ENCODE results near the gene BACH2. TPM values are rescaled to one million over a fixed set of nuclear protein-coding genes. Genes with fewer than 3 reads are reported as not detected.
A peak's percentile ranks its signal among the peaks of the same experiment; 100 is the strongest.
"Not testable (repeated sequence)": the region's sequence is repeated elsewhere in the genome, so short reads cannot be mapped to it uniquely, and the experiment has no call there.

Gene BACH2
- total RNA-seq, 4 donors from 2014 or later = 4.2 to 9.8 (median 5.8) TPM

DNA sequence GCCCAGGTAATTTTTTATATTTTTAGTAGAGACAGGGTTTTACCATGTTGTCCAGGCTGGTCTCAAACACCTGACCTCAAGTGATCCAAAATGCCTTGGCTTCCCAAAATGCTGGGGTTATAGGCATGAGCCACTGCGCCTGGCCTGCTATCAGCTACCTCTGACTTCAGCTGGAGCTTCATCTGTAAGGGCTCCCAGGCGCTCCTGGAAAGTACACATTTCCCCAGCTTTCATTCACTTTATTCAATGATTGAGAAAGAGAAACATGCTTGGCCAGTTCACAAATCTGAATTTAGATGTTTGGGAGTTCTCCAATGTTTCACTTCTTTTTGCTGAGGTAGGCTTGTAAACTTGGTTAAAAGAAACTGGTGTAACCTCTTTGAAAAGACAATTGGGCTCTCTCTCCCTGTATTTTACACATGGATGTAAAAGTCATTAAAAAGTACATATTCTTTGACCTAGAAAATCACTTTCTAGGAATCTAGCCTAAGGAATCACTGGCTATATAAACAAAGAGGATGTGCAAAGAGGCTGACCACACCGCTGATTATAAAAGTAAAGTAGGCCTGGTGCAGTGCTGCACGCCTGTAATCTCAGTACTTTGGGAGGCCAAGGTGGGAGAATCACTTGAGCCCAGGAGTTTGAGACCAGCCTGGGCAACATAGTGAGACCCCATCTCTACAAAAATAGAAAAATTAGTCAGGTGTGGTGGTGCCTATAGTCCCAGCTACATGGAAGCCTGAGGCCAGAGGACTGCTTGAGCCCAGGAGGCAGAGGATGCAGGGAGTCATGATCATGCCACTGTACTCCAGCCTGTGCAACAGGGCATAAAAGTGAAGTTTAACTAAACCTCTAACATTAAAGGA lies 128.9 kb downstream of the BACH2 start:
- no peak for TF ChIP-seq CTCF (IDR thresholded peaks at IDR 0.05)
- no peak for TF ChIP-seq EP300 (IDR thresholded peaks at IDR 0.05)
- TF ChIP-seq POLR2A (IDR thresholded peaks at IDR 0.05; ENCODE audit: low read depth) = no peak
- TF ChIP-seq POLR2AphosphoS5 (IDR thresholded peaks at IDR 0.05) = no peak
- intact Hi-C loops (cut with DNase I) = no loop called here
- H3K4me3 ChIP-seq = no peak overlapping the region
- no peaks in the 10 kb centered on the region for H3K36me3 ChIP-seq
- H3K27ac ChIP-seq (replicated peaks in 1 of 4) = peak overlapping the region in 2 of 4 donors; percentile 1 to 38
- no peak for DNase-seq (ENCODE audit: extremely low spot score)
- H3K4me1 ChIP-seq = peaks cover 12 to 29% (median 25%) of the 10 kb centered on the region in 4 donors
- 68% methylated on average over 4 of the region's 4 CpGs for WGBS
- H3K9me3 ChIP-seq = no peaks in the 10 kb centered on the region
- no peaks in the 10 kb centered on the region for H3K27me3 ChIP-seq

DNA sequence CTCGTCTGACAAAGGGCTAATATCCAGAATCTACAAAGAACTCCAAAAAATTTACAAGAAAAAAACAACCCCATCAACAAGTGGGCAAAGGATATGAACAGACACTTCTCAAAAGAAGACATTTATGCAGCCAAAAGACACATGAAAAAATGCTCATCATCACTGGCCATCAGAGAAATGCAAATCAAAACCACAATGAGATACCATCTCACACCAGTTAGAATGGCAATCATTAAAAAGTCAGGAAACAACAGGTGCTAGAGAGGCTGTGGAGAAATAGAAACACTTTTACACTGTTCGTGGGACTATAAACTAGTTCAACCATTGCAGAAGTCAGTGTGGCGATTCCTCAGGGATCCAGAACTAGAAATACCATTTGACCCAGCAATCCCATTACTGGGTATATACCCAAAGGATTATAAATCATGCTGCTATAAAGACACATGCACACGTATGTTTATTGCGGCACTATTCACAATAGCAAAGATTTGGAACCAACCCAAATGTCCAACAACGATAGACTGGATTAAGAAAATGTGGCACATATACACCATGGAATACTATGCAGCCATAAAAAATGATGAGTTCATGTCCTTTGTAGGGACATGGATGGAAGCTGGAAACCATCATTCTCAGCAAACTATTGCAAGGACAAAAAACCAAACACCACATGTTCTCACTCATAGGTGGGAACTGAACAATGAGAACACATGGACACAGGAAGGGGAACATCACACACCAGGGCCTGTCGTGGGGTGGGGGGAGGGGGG lies 130.3 kb downstream of the BACH2 start:
- not testable (repeated sequence) for H3K9me3 ChIP-seq; H3K27ac ChIP-seq (replicated peaks in 1 of 4)
- 87% methylated on average over 5 of the region's 7 CpGs for WGBS

GRCh38 chr6:90162648-90163387 lies 133.8 kb downstream of the BACH2 start:
- intact Hi-C loops (cut with DNase I) = no loop called here
- Histone ChIP-seq H3K27ac (replicated peaks in 1 of 4) (no peak overlapping the region), H3K4me1 (peaks cover 5 to 43% (median 27%) of the 10 kb centered on the region in 4 donors), H3K36me3 (no peaks in the 10 kb centered on the region), H3K9me3 (no peaks in the 10 kb centered on the region), H3K27me3 (no peaks in the 10 kb centered on the region), H3K4me3 (no peak overlapping the region)
- TF ChIP-seq POLR2A (IDR thresholded peaks at IDR 0.05; ENCODE audit: low read depth) (no peak), POLR2AphosphoS5 (IDR thresholded peaks at IDR 0.05) (no peak), EP300 (IDR thresholded peaks at IDR 0.05) (no peak), CTCF (IDR thresholded peaks at IDR 0.05) (no peak)
- DNase-seq (ENCODE audit: extremely low spot score) = no peak
- 70% methylated on average over 8 of the region's 8 CpGs for WGBS

More for the DNA sequence above, 130.3 kb downstream of the BACH2 start:
- intact Hi-C loops (cut with DNase I); H3K27me3 ChIP-seq; DNase-seq (ENCODE audit: extremely low spot score); H3K36me3 ChIP-seq; H3K4me3 ChIP-seq: not testable (repeated sequence)
- H3K4me1 ChIP-seq = peaks cover 12 to 33% (median 28%) of the 10 kb centered on the region in 4 donors

DNA sequence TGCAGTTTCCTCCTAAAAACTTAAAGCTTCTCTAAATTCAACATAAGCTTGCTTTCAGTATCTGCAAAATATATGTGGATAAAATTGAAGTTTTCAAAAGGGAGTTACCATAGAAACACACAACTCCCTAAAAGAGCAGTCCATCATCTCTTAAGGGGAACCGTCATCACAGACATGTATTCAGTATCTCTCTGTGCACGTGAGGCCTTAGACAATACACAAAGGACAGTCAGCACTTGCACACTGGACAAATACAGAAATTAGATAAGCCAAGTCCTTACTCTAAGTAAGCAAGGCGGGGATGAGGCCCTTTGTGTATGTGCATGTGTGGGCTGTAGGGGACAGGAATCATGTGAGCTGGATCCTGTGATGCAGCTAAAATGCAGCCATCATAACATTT lies 136.6 kb downstream of the BACH2 start:
- Histone ChIP-seq H3K27ac (replicated peaks in 1 of 4) (peak overlapping the region; percentile 21 to 49 (median 46)), H3K36me3 (no peaks in the 10 kb centered on the region), H3K4me1 (peaks cover 5 to 61% (median 41%) of the 10 kb centered on the region in 4 donors), H3K27me3 (no peaks in the 10 kb centered on the region), H3K4me3 (no peak overlapping the region), H3K9me3 (no peaks in the 10 kb centered on the region)
- DNase-seq (ENCODE audit: extremely low spot score) = no peak
- intact Hi-C loops (cut with DNase I) = no loop called here
- TF ChIP-seq POLR2A (IDR thresholded peaks at IDR 0.05; ENCODE audit: low read depth) (no peak), POLR2AphosphoS5 (IDR thresholded peaks at IDR 0.05) (no peak)
- 40% methylated on average over 3 of the region's 3 CpGs for WGBS

DNA sequence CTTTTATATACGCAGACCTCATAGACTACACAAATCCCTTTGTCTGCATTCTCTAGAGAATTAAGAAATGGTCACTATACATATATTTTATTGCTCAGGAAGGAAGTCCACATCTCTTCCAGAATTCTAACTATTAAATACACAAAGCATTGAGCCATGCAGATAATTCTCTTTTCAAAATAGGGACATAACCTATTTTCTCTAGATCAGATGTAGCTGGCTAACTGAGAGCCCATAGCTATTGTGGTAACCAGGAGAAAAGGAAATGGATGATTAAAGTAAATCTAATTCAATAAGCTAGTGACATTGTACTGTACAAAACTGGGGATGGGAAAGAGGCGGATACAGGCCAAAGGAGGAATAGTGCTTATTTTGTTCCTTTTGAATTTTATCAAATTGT lies 137.2 kb downstream of the BACH2 start:
- Histone ChIP-seq H3K9me3 (no peaks in the 10 kb centered on the region), H3K4me3 (no peak overlapping the region), H3K36me3 (no peaks in the 10 kb centered on the region), H3K27ac (replicated peaks in 1 of 4) (peak overlapping the region in 3 of 4 donors; percentile 21 to 49 (median 45)), H3K4me1 (peaks cover 5 to 66% (median 46%) of the 10 kb centered on the region in 4 donors), H3K27me3 (no peaks in the 10 kb centered on the region)
- WGBS = 94% methylated on average over 2 of the region's 2 CpGs
- intact Hi-C loops (cut with DNase I) = no loop called here
- no peak for TF ChIP-seq EP300 (IDR thresholded peaks at IDR 0.05)
- TF ChIP-seq CTCF (IDR thresholded peaks at IDR 0.05) = no peak
- TF ChIP-seq POLR2A (IDR thresholded peaks at IDR 0.05; ENCODE audit: low read depth) = no peak
- TF ChIP-seq POLR2AphosphoS5 (IDR thresholded peaks at IDR 0.05) = no peak
- DNase-seq (ENCODE audit: extremely low spot score) = no peak
